Lower lobe of right lung (tissue), 2 donors: ENCODE data around the gene QARS1. TPM values are rescaled to one million over a fixed set of nuclear protein-coding genes. Genes with fewer than 3 reads are reported as not detected.

Source experiments
- ATAC-seq, 2 donors: fragments of 200-7000 bp; cut with Tn5 transposase; one replicate each; pipeline ENCODE4 v1.9.1; 2020 to 2022; ENCODE audit warnings: mild to moderate bottlenecking in 2 of 2, moderate library complexity in 2 of 2
- DNase-seq: peaks from one replicate; pipeline ENCODE4 v3.0.0-alpha.2; 2020
- H3K27ac ChIP-seq: fragments of 200-600 bp; one replicate; pipeline ENCODE4 v1.8.0; 2022
- H3K27me3 ChIP-seq: fragments of 200-600 bp; one replicate; pipeline ENCODE4 v1.8.0; 2022; ENCODE audit warnings: low read depth
- H3K36me3 ChIP-seq: fragments of 200-600 bp; one replicate; pipeline ENCODE4 v1.8.0; 2022; ENCODE audit warnings: mild to moderate bottlenecking
- H3K4me1 ChIP-seq: fragments of 200-600 bp; one replicate; pipeline ENCODE4 v1.8.0; 2022
- H3K4me3 ChIP-seq: fragments of 200-600 bp; one replicate; pipeline ENCODE4 v1.8.0; 2022; ENCODE audit warnings: mild to moderate bottlenecking
- H3K9me3 ChIP-seq: fragments of 200-600 bp; one replicate; pipeline ENCODE4 v1.8.0; 2022
- intact Hi-C: fragments of 100-400 bp; cut with DNase I; formaldehyde crosslinking; loops from one replicate; pipeline ENCODE4 v1.11.0; 2022
- total RNA-seq: library from RNA; stranded (reverse); fragmentation: NEBNext Ultra II Directional; extraction: Animal tissue kit (Norgen Biotek cat#: 25700); gene quantifications from one replicate; pipeline ENCODE4 v1.2.1, GENCODE V29; 2021
- TF ChIP-seq, protein P1 (sequence below): fragments of 200-600 bp; IDR thresholded peaks from one replicate; pipeline ENCODE4 v1.8.0; 2022; ENCODE audit warnings: antibody characterized with exemption, mild to moderate bottlenecking
- donor health status: DM: no; HTN: yes; CAD: no; lungs with severe emphysema.

QARS1 gene
- total RNA-seq, 1 donor from 2014 or later = 198 TPM

DNA sequence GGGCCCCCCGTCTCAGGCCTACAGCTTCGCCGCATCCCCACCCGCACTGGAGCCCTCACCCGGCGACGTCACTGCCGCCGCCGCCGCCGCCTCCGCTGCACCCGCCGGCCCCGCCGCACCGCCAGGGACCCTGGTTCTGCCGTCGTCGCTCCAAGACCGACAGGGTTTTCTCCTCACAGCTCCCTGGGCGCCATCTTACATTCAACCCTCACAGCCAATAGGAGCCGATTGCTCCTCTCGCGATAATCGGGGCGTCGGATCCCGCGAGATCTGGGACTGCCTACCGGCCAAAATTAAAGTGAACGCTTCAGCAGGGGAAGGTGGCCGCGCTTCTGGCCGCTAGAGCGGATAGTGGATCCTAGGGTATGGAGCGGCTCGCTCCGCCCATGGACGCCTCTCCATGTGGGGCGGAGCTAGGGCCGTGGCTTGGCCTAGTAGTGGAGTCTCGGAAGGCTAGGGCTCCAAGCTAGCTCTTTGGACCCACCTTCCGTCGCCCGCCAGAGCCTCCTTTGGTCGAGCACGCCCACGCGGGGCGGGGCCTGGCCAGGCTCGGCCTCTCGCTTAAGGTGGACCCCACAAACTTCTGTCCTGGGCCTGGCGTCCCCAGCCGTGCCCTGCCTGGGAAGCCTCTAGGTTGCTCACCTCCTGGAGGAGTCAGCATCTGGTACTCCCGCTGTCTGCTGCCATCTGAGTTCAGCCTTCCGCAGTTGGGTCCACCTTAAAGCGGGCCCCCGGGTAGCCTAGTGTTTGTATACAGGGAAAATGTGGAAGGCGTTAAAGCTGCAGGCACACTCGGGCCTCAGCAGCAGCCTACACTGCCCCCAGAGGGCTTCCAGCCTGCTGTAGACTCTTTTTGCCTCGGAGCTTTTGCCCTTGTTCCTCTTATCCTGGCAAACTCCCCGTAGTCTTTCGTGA is 10.4 kb downstream of the QARS1 start, which contains the start of gene QRICH1:
QRICH1 (minus strand) TSS at position 219 of the 915 bp plus-strand sequence. CDS start 17,054 bp downstream, outside the sequence.
- TF ChIP-seq, protein P1, sequence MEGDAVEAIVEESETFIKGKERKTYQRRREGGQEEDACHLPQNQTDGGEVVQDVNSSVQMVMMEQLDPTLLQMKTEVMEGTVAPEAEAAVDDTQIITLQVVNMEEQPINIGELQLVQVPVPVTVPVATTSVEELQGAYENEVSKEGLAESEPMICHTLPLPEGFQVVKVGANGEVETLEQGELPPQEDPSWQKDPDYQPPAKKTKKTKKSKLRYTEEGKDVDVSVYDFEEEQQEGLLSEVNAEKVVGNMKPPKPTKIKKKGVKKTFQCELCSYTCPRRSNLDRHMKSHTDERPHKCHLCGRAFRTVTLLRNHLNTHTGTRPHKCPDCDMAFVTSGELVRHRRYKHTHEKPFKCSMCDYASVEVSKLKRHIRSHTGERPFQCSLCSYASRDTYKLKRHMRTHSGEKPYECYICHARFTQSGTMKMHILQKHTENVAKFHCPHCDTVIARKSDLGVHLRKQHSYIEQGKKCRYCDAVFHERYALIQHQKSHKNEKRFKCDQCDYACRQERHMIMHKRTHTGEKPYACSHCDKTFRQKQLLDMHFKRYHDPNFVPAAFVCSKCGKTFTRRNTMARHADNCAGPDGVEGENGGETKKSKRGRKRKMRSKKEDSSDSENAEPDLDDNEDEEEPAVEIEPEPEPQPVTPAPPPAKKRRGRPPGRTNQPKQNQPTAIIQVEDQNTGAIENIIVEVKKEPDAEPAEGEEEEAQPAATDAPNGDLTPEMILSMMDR = peak; percentile 56
- DNase-seq = peak; percentile 98
- Histone ChIP-seq H3K9me3 (no peaks in the 10 kb centered on the region), H3K36me3 (peaks cover 30% of the 10 kb centered on the region), H3K4me3 (peak within 1 kb of the TSS; percentile 85), H3K27me3 (no peaks in the 10 kb centered on the region), H3K27ac (peak within 1 kb of the TSS; percentile 95), H3K4me1 (peaks cover 44% of the 10 kb centered on the region)
- ATAC-seq = peak; percentile 96 to 97
- intact Hi-C loops = no loop called here

DNA sequence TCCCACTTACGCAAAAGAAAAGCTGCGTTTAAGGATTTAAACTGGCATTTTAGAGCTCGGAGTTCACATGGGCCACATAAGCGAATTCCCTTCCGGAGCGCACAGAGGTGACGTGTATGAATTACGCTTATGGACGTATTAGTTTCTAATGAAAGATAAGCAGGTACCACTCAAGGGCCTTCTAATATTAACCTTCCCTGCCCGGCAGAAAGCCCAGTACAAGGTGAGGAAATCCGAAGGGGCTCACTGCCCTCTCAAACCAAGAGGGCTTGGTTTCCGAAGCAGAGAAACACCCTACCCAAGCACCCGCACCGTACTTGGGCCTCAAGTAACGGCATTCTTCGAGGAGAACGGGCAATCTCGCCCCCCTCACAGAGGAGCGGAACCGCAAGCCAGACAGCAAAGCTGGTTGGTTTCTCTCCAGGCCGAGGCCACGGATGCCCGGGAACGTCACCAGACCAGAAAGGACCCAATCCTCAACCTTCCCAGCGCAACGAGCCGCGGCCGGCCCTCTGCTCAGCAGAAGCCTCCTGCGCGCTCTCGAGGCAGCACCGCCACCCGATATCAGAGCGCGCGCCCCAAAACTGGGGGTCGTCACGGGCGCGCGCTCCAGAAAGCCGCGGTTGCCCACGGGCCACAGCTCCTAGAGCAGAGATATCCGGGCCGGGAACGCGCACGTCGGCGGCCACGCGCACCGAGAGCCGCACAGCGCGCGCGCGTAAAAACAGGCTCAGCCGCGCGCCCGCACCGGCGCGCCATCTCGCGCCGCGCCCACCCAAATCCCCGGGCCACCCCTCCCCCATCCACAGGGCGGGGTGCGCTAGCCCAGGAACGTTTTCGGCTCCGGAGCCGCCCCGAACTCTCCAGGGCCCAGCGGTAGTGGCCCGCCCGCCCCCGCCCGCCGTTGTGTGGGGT is 11.4 kb downstream of the QARS1 start:
- H3K4me3 ChIP-seq = peak overlapping the region; percentile 85
- peak overlapping the region; percentile 95 for H3K27ac ChIP-seq
- DNase-seq (peak; percentile 88), ATAC-seq (peak; percentile 72 to 75)
- TF ChIP-seq, protein P1 = no peak
- H3K9me3 ChIP-seq = no peaks in the 10 kb centered on the region
- intact Hi-C loops = no loop called here
- peaks cover 21% of the 10 kb centered on the region for H3K36me3 ChIP-seq
- peaks cover 44% of the 10 kb centered on the region for H3K4me1 ChIP-seq
- no peaks in the 10 kb centered on the region for H3K27me3 ChIP-seq

DNA sequence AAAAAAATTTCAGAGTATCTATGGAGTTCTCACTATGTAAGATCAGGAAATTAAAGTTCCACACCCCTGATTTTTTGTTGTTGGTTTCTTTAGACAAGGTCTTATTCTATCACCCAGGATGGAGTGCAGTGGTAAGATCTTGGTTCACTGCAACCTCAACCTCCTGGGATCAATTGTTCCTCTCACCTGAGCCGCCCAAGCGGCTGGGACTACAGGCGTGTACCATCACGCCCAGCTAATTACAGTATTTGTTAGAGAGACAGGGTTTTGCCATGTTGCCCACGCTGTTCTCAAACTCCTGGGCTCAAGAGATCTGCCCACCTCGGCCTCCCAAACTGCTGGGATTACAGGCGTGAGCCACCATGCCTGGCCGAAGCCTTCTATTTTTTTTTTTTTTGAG is 23.1 kb downstream of the QARS1 start:
- TF ChIP-seq, protein P1 = no peak
- Histone ChIP-seq H3K4me1 (no peaks in the 10 kb centered on the region), H3K4me3 (no peak overlapping the region)

DNA sequence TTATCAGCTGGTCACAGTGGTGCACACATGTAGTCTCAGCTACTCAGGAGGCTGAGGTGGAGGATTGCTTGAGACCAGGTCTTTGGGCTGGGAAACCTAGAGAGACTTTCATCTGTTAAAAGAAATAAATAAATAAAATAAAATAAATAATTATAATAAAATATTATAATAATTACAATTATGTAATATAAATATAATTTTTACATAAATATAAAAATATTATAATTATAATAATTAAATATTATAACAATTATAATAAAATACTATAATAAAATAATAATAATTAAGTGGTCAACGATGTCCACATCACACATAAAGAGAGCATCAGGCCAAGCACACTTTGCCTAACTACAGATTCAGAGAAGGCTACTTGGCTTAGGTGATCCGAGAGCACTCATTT is 25.3 kb downstream of the QARS1 start:
- Histone ChIP-seq H3K4me1 (no peaks in the 10 kb centered on the region), H3K4me3 (no peak overlapping the region), H3K9me3 (no peaks in the 10 kb centered on the region), H3K27me3 (no peaks in the 10 kb centered on the region), H3K36me3 (peaks cover 55% of the 10 kb centered on the region), H3K27ac (no peak overlapping the region)
- ATAC-seq (no peak), DNase-seq (no peak)
- TF ChIP-seq, protein P1 = no peak
- intact Hi-C loops = no loop called here

More for the DNA sequence above, 23.1 kb downstream of the QARS1 start:
- Histone ChIP-seq H3K27me3 (no peaks in the 10 kb centered on the region), H3K27ac (no peak overlapping the region), H3K36me3 (peaks cover 37% of the 10 kb centered on the region), H3K9me3 (no peaks in the 10 kb centered on the region)
- DNase-seq (no peak), ATAC-seq (no peak)
- intact Hi-C loops = no loop called here

GRCh38 chr3:49076646-49077045 is 27.9 kb downstream of the QARS1 start:
- TF ChIP-seq, protein P1 = no peak
- intact Hi-C loops = no loop called here
- H3K27me3 ChIP-seq = no peaks in the 10 kb centered on the region
- ATAC-seq (no peak), DNase-seq (no peak)
- H3K36me3 ChIP-seq = peaks cover 81% of the 10 kb centered on the region
- no peaks in the 10 kb centered on the region for H3K4me1 ChIP-seq
- H3K9me3 ChIP-seq = no peaks in the 10 kb centered on the region
- no peak overlapping the region for H3K4me3 ChIP-seq
- H3K27ac ChIP-seq = no peak overlapping the region
